HG02970 (cell line): ENCODE measurements around the gene KRTAP1-4.
"Not testable (repeated sequence)": the region's sequence is repeated elsewhere in the genome, so short reads cannot be mapped to it uniquely, and the experiment has no call there.

ENCODE experiments used
- ATAC-seq: cut with Tn5 transposase; IDR thresholded peaks from one replicate; pipeline ENCODE4 v1.9.1; 2021; ENCODE audit warnings: mild to moderate bottlenecking, moderate library complexity, moderate number of reproducible peaks; ENCODE audit not compliant: unreplicated experiment, low FRiP score

Gene KRTAP1-4, protein sequence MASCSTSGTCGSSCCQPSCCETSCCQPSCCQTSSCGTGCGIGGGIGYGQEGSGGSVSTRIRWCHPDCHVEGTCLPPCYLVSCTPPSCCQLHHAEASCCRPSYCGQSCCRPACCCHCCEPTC

DNA sequence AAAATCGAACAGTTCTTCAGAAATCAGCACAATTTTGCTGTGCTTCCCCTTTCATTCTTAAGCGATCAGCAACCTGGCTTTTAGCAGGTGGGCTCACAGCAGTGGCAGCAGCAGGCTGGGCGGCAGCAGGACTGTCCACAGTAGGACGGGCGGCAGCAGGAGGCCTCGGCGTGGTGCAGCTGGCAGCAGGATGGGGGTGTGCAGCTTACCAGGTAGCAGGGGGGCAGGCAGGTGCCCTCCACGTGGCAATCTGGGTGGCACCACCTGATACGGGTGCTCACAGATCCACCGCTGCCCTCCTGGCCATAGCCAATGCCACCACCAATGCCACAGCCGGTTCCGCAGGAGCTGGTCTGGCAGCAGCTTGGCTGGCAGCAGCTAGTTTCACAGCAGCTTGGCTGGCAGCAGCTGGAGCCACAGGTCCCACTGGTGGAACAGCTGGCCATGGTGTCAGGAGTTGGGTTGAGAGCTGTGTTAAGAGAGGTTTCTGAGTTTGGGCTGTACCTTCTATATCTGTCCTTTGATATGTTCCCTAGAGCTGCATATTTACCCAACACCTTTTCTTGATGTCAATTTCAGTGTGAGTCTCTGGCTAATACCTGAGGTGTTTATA, at the start of gene KRTAP1-4:
Gene KRTAP1-4 (minus strand): TSS at position 563 of the 613 bp plus-strand sequence. CDS start 117 bp downstream, at position 446.
- no peak for ATAC-seq

DNA sequence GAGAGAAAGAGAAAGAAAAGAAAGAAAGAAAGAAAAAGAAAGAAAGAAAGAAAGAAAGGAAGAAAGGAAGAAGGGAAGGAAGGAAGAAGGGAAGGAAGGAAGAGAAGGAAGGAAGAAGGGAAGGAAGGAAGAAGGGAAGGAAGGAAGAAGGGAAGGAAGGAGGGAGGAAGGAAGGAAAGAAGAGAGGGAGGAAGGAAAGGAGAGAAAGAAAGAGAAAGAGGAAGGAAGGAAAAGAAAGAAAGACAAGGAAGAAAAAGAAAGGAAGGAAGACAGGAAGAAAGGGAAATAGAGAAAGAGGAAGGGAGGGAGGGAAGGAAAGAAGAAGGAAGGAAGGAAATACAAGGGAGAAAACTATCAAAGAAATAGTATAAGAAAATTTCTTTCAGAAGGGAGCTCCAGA, 46.8 kb upstream of the KRTAP1-4 start:
- ATAC-seq: no peak

DNA sequence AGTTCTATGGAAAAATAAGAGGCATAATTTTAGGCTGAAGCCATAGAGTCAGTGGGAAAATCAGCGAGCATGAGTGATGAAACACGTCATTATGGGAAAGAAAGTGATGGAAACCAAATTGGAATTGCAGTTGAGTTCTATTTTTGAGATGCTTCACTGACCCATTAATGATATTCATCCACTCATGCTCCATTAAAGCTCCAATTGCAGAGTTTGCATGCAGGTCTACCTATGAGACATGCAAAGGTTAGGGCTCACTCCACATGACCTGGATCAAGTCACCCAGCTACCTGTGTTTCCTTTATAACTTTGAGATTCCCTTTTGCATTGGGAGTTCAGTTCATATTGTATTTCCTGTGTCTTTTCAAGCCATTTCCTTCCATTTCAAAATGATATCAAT, 43.7 kb upstream of the KRTAP1-4 start:
- ATAC-seq: no peak

DNA sequence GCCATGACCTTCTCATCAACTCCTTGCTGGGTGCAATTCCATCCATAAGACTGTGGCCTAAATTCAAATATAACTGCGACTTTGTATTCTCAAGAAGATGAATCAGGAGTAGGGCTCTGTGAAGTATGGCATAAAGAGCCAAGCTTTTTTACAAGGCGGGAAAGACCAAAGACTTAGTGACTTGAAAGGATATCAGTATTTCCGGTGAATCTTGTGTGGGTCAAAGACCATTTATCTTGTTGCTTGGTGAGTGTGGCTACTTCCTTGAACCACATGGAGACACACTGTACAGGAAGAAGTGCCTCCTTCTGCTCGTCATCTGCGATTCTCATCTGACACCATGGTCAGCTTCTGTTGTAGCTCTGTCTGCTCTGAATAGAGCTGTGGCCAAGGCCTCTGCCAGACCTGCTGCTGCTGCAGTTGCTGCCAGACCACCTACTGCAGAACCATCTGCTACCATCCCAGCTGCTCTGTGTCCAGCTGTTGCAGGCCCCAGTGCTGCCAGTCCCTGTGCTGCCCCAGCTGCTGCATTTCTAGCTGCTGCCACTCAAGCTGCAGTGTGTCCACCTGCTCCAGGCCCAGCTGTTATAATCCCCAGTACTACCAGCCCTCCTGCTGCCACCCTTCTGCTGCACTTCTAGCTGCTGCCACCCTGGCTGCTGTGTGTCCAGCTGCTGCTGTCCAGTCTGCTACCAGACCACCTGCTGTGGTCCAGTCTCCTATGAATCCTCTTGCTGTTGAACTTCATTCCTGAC, 41.8 kb upstream of the KRTAP1-4 start:
- no peak for ATAC-seq

DNA sequence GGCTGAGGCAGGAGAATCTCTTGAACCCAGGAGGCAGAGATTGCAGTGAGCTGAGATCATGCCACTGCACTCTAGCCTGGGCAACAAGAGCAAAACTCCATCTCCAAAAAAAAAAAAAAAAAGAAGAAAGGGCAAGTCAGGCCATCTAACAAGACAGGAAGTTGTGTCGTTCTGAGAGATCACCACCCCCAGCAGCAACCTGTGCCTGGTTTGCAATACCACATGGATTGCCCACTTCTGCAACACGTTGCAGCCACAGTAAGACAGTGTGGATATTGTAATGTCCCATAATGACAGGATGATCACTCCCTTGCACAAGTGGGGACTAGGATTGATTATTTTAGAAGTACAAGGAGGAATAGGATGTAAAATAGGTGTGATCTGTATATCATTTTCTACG, 39.0 kb upstream of the KRTAP1-4 start:
- no peak for ATAC-seq

DNA sequence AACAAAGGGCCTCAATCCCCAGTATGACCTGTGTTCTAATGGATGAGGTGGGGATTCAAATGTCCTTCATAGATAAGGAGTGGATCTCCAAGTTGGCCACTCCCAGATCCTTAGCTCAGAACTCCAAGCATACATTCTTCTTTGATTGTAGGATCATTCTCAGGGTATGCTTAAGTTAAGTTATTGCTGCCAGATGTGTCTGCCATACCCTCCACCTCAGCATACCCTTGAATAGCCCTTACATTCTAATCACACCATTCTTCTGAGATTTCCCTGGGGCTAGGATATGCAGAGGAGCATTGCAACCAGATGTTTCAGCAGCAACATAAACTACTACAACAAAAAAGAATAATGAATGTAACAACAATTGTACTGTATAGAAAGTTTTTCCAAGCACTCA, 37.3 kb upstream of the KRTAP1-4 start:
- no peak for ATAC-seq

DNA sequence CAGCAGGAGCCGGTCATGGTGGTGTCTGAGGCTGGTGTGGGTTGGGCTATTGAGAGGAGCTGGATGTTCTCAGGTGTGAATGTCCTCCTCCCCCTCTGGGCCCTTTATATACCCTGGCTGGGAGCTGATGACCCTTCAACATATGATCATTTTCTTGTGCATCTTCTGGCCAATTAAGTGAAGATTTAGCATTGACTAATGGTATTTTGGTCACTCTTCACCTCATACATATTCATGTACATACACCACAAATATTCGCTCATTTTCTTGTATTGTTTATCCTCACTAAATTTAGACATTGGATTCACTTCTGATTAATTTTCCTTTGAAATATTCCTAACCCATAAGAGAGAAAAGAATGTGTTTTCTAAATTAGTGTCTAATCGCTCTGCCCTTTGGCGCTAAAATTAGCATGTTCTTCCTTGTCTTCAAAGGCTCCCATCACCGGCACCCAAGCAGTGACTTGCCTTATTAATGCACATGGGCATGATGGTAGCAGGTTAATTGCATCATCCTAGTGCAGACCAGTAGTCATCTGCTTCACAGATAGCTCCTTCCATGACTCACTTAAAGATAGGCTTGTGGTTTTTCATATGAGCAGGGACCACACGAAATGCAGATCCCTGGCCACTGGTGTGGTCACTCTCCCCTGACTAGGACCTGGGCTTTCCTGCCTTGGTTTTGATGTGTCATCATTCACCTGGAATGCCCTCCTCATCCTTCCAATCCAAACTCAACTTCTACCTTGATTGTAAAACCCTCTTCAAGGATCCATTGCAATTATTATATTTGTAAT, 36.0 kb upstream of the KRTAP1-4 start, which contains the start of gene KRTAP2-4:
Gene KRTAP2-4 (minus strand): TSS at position 51 of the 796 bp plus-strand sequence. CDS start 34 bp downstream, at position 17.
- ATAC-seq: no peak

DNA sequence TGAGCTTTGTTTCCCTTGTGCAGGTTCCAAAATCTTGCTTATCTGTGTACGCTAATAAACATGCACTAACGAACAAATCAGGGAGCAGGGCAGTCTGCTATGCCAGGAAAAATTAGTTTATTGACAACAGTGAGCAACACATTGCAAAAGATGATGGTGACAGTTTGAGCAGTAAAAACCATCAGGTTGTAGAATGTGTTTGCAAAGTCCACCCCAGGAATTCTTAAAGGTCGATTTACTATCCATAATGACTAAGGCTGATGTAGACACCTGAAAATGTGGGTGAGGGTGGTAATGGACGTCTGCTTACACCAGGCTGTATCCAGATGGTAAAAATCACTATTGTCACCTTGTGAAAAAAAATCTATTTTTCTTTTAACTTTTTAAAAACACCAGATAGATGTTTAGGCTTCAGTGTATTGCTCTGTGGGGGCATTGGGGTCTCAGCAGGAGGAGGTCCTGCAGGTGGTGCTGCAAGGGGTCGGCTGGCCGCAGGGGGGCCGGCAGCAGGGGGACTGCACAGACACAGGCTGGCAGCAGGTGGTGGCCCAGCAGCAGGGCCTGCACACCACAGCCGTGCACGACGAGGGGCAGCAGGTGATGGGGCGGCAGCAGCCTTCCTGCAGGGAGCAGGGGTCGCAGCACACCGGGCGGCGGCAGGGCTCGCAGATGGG, 35.2 kb upstream of the KRTAP1-4 start:
- not testable (repeated sequence) for ATAC-seq

DNA sequence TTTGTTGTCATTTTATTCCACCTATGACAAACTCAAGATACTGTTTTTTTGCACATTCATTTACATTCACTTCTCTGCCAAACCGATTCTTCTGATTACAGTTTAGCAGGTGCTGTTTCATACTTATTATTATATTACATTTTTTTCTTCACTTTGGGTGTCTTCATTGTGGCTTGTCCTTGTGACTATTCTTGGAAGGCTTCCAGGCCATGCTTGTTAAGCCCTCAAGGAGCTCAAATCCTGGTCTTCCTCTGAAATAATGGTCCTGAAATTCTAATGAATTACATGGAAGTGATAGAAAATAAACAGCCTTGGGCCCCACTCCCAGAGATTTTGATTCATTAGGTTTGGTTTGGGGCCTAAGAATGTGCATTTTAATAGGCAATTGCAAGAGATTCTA, 34.3 kb upstream of the KRTAP1-4 start:
- ATAC-seq: no peak

DNA sequence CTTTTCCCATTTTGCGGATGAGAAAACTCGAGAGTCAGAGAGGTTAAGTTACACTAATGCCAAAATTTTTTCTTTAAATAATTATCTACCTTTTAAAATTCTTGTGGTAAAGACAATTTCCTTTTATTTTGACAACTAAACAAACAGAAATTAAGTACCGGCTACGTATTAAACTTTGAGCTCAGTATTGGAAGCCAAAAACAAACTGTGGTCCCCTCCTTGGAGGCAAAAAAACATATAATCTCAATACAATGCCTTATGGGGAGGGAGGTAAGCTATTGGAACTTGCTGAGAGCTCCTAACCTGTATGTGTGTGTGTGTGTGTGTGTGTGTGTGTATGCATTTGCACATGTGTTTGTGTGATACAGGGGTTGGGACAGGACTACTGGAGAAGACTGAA, 33.5 kb upstream of the KRTAP1-4 start:
- ATAC-seq: no peak

DNA sequence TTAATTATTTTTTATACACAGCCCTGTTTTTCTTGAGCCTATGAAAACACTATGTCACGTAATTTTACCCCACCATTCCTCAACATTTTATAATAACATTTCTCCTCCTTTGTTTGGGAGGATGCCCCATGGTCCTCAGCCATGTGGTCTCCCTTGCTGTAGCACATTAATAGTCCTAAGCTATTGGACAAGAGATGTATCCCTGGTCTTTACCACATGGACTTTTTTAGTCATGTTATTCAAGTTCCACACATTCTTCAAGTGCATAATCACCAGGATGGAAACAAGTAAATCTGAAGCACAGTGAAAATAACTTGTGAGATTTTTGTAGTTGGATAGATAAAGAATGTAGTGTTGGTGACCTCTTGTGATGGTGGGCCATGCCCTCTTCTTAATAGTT, 32.0 kb upstream of the KRTAP1-4 start:
- ATAC-seq: no peak

DNA sequence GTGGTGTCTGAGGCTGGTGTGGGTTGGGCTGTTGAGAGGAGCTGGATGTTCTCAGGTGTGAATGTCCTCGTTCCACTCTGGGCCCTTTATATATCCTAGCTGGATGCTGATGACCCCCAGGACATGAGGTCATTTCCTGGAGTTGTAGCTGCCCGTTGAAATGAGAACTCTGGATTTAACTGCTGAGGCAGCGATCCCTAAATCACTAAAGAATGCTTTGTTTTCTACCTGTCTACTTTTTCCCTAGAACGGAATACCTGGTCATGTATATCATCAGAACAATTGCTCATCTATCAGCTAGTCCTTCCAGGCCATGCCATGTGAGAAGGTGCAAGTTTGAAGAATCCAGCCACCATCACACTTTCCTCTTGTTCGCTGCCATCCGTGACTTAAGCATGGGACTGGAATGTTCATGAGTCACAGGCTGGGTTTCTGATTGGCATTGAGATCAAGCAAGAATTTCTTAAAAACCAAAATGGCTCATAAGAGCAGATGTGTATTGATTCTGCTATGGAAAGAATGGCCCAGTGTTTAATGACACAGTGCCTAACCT, 30.1 kb upstream of the KRTAP1-4 start, which contains the start of gene KRTAP2-3:
Gene KRTAP2-3 (minus strand): TSS at position 63 of the 553 bp plus-strand sequence. CDS start 64 bp downstream, outside the sequence.
- no peak for ATAC-seq

DNA sequence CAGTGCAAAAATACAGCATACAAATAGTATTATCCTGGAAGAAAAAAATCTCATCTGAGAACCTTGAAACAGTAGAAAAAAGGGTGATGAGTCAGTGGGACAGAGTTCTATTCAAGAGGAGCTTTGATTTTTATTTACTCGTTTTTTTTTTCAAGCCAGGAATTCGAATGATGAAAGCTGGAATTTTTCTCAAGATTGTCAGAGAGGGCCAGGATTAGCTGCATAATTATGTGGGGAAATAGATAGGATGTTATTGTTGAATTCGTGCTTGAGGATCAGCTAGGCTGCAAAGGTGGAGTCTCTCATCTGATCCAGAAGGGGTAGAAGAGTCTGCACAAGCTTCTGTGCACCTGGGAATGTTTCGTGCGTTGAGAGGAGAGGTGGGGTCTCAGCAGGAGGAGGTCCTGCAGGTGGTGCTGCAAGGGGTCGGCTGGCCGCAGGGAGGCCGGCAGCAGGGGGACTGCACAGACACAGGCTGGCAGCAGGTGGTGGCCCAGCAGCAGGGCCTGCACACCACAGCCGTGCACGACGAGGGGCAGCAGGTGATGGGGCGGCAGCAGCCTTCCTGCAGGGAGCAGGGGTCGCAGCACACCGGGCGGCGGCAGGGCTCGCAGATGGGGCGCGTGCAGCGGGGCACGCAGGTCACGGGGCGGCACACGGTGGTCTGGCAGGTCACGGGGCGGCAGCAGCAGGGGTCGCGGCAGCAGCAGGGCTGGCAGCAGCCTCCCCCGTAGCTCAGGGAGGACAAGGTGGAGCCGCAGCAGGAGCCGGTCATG, 29.5 kb upstream of the KRTAP1-4 start:
- ATAC-seq: not testable (repeated sequence)

DNA sequence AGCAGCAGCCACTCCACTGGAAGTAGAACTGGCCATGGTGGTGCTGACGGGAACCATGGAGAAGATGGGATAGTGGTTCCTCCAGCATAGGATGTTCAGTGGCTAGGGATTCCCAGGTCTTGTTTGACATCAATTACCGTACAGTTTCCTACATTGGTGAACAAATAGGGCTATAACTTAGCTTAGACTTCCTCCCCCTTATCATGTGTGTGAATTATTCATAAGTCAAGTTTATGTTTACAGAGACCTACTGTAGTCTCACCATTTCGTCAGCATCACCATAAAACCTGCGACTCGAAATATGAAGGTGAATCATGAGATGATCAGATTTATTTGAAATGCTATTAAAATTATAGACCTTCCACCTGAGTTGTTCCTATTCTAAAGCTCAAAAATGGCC, 28.7 kb upstream of the KRTAP1-4 start:
- no peak for ATAC-seq

DNA sequence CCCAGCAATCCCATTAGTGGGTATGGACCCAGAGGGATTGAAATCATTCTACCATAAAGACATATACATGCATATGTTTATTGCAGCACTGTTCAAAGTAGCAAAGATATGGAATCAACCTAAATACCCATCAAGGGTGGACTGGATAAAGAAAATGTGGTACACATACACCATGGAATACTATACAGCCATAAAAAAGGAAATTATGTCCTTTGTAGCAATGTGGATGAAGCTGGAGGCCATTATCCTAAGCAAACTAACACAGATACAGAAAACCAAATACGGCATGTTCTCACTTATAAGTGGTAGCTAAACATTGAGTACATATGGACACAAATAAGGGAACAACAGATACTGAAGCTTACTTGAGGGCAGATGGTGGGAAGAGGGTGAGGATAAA, 27.6 kb upstream of the KRTAP1-4 start:
- ATAC-seq: no peak

DNA sequence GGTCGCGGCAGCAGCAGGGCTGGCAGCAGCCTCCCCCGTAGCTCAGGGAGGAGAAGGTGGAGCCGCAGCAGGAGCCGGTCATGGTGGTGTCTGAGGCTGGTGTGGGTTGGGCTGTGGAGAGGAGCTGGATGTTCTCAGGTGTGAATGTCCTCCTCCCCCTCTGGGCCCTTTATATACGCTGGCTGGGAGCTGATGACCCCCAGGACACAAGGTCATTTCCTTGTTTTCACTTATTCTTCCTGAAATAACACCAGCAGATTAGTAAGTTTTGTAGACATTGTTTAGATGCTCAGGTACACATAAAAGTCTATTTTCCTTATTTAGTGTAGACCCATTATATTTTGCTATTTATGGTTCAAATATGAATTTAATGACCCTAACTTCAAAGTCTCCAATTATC, 25.1 kb upstream of the KRTAP1-4 start, which contains the start of gene KRTAP2-2:
Gene KRTAP2-2 (minus strand): TSS at position 101 of the 400 bp plus-strand sequence. CDS start 19 bp downstream, at position 82.
- not testable (repeated sequence) for ATAC-seq

DNA sequence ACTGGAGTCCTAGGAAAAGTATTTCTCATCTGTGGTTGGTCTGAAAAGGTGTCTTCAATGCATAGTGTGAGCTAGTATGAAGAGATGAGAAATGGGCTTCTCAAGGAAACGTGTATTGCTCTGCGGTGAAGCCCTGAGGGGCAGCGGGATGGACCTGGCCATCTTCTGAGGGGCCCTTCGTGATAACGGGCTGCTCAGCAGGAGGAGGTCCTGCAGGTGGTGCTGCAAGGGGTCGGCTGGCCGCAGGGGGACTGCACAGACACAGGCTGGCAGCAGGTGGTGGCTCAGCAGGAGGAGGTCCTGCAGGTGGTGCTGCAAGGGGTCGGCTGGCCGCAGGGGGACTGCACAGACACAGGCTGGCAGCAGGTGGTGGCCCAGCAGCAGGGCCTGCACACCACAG, 24.6 kb upstream of the KRTAP1-4 start:
- not testable (repeated sequence) for ATAC-seq

DNA sequence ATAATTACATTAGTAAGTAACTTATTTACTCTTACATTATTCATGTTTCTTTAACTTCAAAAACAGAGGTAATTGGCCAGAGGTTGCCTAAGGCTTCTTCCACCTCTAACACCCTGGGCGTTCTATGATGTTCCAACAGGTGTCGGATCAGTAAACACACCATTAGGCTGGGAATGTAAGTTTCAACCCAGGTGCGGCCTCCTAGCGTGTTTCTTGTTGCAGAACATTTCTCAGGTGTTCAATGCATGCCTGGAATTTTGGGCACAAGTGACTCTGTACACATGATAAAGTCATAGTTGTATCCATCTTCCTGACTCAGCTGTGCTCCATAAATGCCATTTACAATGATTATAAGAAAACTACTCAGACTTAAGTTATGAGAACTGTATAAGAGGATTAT, 24.0 kb upstream of the KRTAP1-4 start:
- no peak for ATAC-seq

DNA sequence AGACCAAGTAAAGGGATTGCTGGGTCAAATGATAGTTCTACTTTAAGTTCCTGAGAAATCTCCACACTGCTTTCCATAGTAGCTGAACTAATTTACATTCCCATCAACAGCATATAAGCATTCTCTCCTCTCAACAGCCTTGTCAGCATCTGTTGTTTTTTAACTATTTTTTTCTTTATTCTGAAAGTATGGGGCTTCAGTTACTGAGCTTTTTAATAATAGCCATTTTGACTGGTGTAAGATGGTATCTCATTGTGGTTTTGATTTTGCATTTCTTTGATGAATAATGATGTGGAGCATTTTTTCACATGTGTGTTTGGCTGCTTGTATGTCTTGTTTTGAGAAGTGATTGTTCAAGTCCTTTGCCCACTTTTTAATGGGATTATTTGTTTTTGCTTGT, 22.6 kb upstream of the KRTAP1-4 start:
- ATAC-seq: no peak
